Stimulated activated CD8-positive, alpha-beta memory T cell treated with anti-CD3 and anti-CD28 coated beads, Interleukin-15, amount 100 ng/mL, for 4 hours (primary cell): ENCODE results near the gene KDM3B.
"Not testable (repeated sequence)": the region's sequence is repeated elsewhere in the genome, so short reads cannot be mapped to it uniquely, and the experiment has no call there.

Experiments used
- DNase-seq, 2 donors: peaks; one replicate each; pipeline ENCODE4 v3.0.0-alpha.2; 2020; ENCODE audit warnings: low read depth in 2 of 2

Gene KDM3B

DNA sequence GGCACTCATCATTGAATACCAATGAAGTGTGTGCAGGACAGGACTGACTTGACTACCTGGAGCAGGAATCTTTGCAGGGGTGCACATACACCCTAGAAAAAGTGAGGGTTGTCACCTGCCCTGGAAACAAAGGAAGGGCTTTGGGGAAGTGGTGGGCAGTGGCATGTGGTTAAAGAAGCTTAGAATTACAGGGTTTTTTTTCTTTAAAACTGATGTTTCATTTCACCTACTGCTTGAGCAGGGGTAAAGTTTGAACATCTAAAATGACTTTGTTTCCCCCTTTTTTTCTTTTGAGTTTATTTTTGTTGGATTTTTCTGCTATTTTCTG, 2.0 kb upstream of the KDM3B start:
- no peak for DNase-seq

DNA sequence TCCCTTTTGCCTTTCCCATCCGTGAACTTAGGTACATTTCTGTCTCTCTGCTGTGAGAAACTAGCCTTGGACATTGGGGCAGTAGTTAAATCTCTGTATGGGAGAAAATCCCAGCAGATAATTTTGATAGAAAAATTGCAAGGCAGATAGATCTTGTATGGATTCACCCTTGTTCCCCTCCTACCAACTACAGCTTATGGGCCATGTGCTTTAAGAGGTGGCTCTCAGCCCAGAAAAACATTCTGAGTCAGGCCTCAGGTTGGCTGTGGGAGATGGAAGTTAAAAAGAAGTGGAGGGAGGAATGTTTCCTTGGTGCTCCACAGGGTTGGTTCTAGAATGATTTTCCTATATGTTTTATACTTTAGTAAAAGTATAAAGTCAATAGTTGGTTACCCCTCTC, 1.4 kb upstream of the KDM3B start:
- no peak for DNase-seq

DNA sequence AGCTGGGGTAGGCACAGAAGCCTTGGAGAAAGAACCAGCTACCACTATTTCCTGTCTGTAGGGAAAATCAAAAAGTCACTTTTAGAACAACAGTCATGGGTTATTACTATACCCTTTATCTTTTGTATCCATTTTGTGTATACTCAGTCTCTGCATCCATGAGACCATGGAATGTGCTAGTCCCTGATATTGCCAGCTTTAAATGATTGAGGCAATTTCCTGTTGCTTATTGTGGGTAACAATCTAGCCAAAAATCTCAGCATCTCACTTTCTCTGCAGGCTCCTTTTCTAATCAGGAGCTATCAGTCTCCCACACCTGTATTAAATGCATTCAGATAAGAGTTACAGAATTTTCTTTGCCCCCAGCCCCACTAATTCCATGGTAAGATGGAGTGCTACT, 968 bp upstream of the KDM3B start:
- DNase-seq, result no peak

DNA sequence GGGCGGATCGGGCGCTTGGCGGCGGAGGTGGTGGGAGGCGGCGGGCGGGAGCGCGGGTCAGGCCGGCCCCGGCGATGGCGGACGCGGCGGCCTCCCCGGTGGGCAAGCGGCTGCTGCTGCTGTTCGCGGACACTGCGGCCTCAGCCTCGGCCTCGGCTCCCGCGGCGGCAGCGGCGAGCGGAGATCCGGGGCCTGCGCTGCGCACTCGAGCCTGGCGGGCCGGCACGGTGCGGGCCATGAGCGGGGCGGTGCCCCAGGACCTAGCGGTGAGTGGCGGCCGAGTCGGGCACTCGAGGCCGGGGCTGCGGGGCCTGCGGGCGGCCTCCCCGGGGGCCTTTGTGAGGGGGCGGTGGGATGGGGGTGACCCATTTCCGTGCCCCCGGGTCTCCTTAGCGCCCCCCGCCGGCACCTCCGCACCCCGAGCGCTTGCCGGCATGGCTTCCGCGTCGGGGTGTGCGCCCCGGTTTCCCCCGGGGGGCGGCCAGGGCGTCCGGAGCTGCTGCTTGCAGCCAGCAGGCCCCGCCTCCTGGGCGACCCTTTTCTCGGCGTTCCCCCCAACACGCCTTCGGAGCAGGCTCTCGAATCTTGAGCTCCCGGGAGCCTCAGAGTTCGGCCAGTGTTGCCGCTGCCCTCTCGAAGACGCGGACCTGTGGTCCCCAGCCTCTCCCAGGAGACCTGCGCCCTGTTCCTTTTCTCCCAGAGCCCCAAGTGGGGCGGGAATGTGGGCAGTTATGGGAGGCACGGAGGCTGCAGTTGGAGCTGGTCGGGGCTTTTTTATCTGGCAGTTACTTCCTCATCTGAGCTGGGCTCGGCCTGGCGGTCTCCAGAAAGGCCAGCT, 456 bp downstream of the KDM3B start:
- peak; percentile 34 to 53 for DNase-seq

DNA sequence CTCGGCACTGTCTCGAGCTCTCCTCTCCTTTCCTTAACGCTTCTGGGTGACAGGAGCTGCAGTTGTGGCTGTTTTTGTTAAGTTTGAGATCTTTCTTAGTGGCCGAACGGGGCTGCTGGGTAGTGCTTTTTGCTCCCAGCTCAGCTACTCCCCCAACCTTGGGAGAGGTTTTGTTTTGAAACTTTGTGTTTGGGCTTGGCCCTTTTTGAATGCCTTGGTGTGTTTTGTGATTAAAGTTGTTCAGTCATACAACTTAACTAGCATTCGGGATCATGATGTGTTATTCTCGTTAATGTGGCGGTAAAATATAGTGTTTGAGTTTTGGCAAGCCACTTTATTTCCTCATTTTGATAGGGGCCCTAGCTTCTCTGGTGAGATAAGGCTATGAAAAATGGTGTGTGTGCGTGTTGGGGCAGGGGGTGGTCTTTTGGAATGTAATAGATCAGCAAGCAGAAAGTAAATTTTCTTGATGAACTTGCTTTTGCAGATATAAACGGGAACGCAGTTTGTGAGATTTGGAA, 1.1 kb downstream of the KDM3B start:
- DNase-seq, result no peak

DNA sequence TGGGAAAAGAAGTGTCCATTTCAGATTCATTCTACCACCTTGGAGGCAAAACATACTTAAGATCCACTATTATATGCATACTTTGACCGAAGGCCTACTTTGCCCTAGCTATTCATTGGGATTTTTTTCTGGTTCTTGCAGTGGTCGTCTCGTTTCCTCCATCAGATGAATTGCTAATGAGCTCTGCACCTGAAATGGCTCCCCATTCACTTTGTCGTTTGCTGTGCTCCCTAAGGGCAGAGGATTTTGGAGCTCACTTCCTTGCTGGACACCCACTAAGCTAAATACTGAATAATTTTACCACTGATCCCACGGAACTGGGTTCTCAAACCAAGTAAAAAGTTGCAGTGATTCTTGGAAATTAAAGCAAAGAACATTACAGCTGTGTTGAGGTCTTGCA, 1.9 kb downstream of the KDM3B start:
- no peak for DNase-seq

DNA sequence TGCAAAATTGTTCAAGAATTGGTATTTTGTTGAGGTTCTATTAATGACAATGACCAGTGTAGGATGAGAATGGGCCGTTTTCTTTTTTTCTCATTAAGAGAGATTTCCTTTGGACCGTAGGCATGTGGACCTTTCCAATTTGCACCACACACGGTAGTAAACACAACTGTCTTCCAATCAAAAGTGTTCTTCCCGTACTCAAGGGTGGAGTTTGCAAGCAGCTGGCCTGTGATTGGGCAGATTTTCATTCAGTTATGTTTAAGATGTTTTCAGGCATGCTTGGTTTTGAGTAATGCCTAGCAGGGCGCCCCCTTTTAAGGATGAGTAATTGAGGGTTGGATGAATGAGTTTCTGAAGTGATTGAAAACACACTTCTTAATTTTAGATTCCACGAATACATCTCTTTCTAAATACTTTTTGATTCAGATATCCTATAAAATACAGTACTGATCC, 2.5 kb downstream of the KDM3B start:
- peak; percentile 14 to 25 for DNase-seq

DNA sequence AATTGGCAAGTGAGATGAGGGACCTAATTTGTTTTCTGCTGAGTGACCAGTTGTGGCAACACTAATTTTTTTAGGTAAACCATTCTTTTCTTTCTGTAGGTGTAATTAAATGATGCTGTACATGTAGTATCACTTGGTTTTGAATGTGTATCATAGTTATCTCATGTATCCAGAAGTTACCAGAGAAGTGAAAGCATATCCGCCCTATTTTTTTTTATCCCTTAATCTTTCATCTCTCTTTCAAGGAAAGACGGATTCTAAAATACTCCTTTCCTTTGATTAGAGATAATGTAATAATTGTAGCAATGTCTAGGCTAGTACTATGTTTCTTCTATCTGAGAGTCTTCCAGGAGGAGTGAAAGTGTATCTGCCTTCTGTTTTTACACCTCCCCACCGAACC, 7.1 kb downstream of the KDM3B start:
- no peak for DNase-seq

DNA sequence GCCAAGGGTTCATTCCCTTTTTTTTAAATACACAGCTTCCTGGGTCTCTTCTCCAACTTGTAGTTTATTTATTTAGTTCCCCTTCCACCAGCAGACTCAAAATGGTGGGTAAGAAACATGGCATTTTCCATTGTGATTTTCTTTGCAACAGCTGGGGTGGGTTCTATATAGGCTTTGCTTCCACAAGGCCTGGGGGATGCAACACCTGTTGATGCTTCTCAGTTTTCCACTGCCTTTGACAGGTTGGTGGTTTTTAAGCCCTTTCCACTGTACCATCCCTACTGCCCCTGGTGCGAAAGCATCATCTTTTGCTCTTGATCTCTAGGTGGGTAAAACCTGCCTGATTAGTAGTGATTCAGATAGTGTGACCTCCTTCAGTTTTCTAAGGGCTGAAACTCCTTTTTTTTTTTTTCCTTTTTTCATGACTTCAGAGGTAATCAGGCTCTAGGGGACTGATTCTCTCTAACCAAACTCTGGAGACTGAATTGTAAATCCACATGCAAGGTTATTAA, 8.5 kb downstream of the KDM3B start:
- DNase-seq, result no peak

DNA sequence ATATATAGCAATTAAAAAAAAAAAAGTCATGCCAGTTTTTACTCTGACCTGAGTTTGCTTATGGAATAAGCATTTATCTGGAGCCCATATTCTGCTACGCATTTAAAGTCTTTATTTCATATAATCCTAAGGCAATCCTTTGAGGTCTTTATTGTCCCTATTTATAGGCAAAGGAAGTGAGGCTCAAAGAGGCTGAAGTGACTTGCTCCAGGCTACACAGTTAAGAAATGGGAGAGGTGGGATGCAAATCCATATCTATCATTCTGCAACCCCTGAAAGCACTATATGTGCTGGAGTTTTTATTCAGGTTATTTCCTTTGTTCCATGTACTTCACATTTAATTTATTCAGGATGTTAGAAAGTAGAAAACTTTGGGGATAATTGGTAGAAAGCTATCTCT, 12.1 kb downstream of the KDM3B start:
- DNase-seq, result no peak

DNA sequence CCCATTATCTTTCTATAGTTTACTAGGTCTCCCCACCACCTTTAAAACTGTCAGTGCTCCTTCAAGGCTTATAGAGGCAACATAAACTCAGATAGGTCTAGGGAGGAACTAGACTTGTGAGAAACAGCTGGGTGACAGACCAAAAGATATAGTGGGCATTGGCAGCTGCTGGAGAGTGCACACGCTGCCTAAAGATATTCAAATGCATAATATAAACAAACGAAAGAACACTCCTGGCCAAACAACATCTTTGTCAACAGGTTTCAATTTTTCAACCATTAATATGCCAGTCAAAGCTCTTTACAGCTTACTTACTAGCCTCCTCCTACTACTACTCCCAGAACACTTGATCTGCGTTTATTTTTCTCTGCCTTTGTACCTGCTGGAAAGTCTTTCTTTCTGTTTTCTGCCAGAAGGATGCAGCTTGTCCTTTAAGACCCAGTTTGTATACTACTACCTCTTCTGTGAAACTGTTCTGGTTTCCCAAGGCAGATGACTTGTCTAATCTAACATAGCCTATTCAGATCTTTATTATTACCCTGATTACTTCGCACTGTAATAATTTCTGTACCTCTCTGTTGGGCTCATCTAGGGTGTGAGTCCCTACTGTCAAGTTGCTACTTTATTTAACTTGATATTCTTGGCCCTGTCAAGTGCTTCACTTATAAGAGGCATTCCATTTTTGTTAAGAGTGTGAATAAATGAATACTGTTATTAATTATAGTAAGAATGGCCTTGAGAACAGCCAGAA, 14.3 kb downstream of the KDM3B start:
- no peak for DNase-seq

DNA sequence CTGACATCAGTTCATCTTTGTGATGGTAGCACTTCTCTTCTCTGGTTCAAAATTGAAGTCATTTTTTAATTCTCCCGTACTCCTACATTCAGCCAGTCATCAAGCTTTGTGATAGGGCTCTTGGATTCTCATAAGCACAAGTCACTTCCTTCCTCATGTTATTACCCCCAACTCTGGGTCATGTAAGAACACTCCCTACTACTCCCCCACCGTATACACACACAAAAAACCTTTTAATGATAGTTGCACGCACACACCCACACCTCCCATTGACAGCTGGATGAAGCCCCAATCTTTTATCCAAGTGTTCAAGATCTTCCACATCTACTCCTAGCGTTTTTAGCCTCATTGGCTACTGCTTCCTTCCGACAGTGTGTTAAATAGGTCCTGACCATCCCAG, 16.8 kb downstream of the KDM3B start:
- no peak for DNase-seq

DNA sequence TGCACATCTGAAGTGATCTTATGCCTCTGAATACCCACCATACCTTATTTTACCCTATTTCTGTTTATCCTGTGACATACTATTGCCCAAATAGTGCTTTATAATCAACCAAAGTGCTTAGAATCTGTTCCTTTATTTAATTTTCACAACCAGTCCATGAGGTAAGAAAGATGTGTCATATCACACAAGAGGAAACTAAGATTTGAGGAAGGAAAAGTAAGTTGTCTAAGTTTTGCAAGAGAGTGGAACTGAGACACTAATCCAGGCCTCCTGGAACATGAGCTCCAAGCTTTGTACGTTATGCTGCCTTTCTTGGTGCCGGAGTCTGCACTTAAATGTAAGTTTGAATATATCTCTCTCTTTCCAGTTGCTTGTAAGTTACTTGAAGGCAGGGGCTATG, 17.2 kb downstream of the KDM3B start:
- no peak for DNase-seq

DNA sequence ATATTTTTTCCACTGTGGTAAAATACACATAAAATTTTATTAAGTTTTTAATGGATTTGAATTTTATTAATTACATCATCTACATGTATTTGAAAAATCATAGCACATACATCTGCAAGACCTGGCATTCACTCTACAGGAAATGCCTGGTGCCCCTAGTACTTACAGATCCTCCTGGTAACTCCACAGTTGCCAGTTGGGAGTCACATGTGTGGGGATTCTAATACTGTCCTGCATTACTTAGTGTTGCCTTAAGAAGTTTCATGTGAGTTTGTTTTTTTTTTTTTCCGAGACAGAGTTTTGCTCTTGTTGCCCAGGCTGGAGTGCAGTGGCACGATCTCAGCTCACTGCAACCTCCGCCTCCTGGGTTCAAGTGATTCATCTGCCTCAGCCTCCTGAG, 18.1 kb downstream of the KDM3B start:
- no peak for DNase-seq

DNA sequence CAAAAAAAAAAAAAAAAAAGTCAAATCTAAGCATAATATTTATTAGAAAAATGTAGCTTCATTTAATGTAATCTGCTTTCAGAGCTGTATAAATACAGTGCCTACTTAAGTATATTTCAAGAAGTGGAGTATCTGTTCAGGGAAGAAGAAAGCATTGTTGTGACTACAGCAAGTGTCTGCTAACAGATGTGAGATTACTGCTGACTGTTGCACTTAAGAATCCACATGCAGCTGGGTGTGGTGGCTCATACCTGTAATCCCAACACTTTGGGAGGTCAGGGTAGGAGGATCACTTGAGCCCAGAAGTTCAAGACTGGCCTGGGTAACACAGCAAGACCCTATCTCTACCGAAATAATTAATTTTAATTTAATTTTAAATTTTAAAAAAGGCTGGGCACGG, 19.0 kb downstream of the KDM3B start:
- DNase-seq, result no peak

DNA sequence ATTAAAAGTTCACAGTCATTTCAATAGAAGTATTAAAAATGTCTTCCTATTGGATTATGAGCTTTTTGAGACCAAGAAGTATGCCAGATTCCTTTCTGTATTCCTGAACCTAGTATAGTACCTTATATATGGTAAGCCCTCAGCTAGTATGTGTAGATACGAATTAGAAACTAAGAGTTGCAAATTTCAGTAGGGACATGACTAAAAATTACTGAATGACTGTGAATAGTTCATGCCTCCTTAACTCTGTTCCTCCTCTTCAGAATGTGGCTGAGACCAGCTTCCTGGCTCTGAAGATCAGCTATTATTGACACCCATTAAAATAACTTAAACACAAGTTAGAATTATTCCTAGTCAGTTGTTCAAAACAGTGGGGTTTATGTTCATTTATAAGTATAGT, 19.7 kb downstream of the KDM3B start:
- DNase-seq, result no peak

DNA sequence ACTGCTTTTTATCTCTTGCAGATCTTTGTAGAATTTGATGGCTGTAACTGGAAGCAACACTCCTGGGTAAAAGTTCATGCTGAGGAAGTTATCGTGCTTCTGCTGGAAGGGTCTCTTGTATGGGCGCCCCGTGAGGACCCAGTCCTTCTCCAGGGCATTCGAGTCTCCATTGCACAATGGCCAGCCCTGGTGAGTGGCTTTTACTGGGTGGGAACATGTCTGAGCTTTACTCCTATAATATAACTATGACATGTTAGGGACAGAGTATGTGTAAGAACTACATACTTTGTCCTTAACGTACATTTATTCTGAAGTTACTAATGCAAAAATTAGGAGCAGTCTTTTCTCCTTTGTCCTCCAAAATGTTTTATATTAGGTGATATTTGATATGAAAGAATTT, 20.2 kb downstream of the KDM3B start:
- DNase-seq, result no peak

DNA sequence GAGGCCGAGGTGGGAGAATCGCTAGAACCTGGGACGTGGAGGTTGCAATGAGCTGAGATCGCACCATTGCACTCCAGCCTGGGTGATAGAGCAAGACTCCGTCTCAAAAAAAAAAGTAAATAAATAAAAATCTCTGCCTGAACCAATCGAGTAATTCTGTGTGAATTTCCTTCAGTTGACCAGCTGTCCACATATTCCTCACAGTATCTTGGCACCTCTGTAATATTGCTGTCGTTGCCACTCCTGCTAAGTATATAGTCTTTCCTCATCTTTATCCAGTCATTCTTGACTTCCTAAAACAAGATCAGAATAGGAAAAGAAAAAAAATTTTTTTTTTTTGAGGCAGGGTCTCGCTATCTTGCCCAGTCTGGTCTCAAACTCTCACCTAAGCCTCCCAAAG, 29.9 kb downstream of the KDM3B start:
- no peak for DNase-seq

DNA sequence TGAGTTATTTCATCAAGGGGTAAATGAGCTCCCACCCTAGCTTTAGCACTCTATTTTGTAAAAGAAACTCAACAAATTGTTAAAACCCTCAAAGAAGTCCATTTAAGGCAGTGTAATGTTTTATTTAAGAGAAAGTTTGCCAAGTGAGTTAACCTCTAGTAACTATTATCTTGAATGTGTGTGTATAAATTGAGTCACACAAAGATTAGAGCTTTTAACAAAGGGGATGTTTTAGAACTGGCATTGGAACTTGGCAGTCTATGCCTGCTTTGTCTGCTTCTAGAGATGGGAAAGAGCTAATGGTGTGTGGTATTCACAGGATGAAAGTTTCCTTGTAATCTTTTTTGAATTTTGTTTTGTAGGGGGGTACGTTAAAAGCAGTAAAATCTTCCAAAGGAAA, 33.2 kb downstream of the KDM3B start:
- DNase-seq, result no peak

DNA sequence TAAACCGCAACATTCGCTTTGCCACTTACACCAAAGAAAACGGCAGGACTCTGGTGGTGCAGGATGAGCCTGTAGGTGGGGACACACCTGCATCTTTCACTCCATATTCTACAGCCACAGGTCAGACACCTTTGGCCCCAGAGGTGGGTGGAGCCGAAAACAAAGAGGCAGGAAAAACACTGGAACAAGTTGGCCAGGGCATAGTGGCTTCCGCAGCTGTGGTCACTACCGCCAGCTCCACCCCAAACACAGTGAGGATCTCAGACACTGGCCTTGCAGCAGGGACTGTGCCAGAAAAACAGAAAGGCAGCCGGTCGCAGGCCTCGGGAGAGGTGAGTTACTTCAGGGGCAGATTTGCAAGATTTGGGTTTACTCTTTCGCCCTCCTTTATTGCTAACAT, 33.8 kb downstream of the KDM3B start:
- no peak for DNase-seq

DNA sequence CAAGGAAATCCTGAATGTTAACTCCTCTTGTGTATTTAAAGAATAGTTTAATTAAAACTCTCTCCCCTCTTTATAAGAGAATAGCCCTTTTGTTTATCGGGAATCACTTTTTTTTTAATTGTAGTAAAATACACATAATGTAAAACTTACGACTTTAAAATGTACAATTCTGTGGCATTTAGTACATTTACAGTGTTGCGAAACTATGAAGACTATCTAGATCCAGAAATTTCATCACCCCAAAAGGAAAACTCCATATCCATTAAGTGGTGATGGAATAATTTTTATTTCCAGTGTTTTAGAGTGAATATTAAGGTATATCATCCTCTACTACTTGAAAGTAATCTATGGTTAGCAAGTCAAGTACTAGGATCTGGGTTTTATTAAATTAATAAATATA, 36.8 kb downstream of the KDM3B start:
- no peak for DNase-seq

DNA sequence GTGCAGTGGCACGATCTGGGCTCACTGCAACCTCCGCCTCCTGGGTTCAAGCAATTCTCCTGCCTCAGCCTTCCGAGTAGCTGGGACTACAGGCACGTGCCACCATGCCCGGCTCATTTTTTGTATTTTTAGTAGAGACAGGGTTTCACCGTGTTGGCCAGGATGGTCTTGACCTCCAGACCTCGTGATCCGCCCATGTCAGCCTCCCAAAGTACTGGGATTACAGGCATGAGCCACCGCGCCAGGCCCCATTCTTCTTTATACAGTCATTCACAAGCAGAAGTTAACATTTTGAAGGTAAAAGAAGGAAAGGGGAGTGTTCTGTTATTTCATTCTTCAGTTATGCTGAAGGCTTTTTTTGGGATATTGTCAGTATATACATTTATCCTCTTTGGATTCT, 37.4 kb downstream of the KDM3B start:
- not testable (repeated sequence) for DNase-seq

DNA sequence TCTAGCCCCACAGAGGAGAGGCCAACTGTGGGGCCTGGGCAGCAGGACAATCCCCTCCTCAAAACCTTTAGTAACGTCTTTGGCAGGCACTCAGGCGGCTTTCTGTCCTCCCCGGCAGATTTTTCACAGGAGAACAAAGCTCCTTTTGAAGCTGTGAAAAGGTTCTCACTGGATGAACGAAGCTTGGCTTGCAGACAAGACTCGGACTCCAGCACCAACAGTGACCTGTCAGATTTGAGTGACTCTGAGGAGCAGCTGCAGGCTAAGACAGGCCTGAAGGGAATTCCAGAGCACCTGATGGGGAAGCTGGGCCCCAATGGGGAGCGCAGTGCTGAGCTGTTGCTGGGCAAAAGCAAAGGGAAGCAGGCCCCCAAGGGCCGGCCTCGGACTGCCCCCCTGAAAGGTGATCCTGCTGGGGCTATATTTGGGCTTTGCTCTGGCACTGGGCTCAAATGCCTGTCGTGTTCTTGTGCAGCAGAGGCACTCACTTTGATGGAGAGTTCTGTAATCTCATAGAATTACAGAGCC, 39.4 kb downstream of the KDM3B start:
- DNase-seq, result no peak
